Spleen (tissue), 7 donors: ENCODE results near the gene KASH5.

Experiments used
- CTCF ChIP-seq, 11 experiments: fragments of 200-600 bp in 7 of 11; fragments of 450-650 bp in 4 of 11; sonication (generic) in 4 of 11; IDR thresholded peaks in 8 of 11; conservative IDR thresholded peaks in 3 of 11; 1 replicate in 7 of 11; 2 replicates in 4 of 11; pipeline versions ENCODE4 v1.4.0 to v1.8.0; 2016 to 2021; ENCODE audit warnings: antibody characterized with exemption in 11 of 11, inconsistent platforms in 4 of 11, mild to moderate bottlenecking in 1 of 11
- POLR2A ChIP-seq, 3 donors: fragments of 450-650 bp; IDR thresholded peaks; one replicate each; pipeline ENCODE4 v1.5.1; 2017; ENCODE audit warnings: antibody characterized with exemption in 3 of 3, mild to moderate bottlenecking in 1 of 3
- POLR2AphosphoS5 ChIP-seq, 3 donors: sonication (generic); formaldehyde crosslinking; IDR thresholded peaks; one replicate each; pipeline ENCODE4 v1.5.1; 2017; ENCODE audit warnings: antibody characterized with exemption in 3 of 3
- donor health status: DM: no; HTN: no; CAD: no; lungs with moderate emphysema.
- donor health status: DM: no; HTN: no; CAD: no.
- donor health status: DM: no; HTN: no; CAD: no.

DNA sequence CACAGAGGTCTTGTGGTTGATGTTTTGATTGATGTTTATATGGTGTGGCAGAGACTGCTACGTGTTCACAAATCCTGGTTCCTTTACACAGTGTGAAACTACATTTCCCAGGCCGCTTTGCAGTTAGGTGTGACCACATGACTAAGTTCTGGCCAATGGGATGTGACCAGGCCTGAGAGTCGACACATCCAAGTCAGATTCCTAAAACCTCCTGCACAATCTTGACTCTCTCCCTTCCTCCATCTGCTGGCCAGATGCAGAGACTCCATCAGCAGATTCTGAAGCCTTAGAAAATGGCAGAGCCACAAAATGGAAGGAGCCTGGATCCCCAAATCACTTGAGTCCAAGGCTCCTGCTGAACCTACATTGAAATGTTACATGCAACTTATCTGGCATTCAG is 40.2 kb upstream of the KASH5 start:
- TF ChIP-seq POLR2A (IDR thresholded peaks at IDR 0.05): no peak
- no peak for TF ChIP-seq CTCF (IDR thresholded peaks at IDR 0.05 in 8 of 11, conservative IDR thresholded peaks at IDR 0.05 in 3 of 11)
- no peak for TF ChIP-seq POLR2AphosphoS5 (IDR thresholded peaks at IDR 0.05)
